ENCODE data around the gene THTPA. TPM values are rescaled to one million over a fixed set of nuclear protein-coding genes. Genes with fewer than 3 reads are reported as not detected.

Gene THTPA
- total RNA-seq, 1 experiment from 2014 or later = 4.1 TPM

DNA sequence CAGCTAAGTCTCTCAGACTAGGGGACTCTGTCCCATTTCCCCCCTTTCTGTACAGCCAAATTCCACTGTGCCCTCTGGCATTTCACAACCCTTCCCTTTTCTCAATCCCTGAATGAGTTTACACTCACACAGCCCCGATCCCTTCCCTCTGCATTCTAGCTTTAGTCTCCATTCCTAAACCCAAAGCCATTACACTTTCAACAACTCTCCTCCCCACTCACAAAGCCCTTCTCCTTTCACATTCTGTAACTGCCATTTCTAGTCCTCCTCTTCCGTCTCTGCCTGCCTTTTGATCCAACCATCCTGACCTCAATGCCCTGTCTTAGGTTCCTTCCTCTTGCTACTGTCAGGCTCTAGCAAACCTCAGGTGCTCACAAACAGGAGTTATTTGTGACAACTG, 8.1 kb upstream of the THTPA start:
- no peaks in the 10 kb centered on the region for H3K36me3 ChIP-seq (ENCODE audit: low read depth)
- no peaks in the 10 kb centered on the region for H3K4me1 ChIP-seq (replicated peaks; ENCODE audit: insufficient read depth)
- H3K9me3 ChIP-seq (ENCODE audit: insufficient read depth, low read depth) = no peaks in the 10 kb centered on the region
- no peaks in the 10 kb centered on the region for H3K9me2 ChIP-seq (ENCODE audit: insufficient read depth)
- ChIA-PET CTCF (no interaction called here), POLR2A (ENCODE audit: unreplicated experiment) (no interaction called here)
- no peaks in the 10 kb centered on the region for H3F3A ChIP-seq (ENCODE audit: insufficient read depth, low read depth)
- no peak overlapping the region for H3K4me3 ChIP-seq
- no peak for DNase-seq
- no peaks in the 10 kb centered on the region for H3K79me2 ChIP-seq (ENCODE audit: low read depth)
- no TSS peak for BruUV-seq (replicated peaks)
- no peak overlapping the region for H2AFZ ChIP-seq
- no peaks in the 10 kb centered on the region for H3K27me3 ChIP-seq (ENCODE audit: insufficient read depth, low read depth)
- no peak overlapping the region for H3K4me2 ChIP-seq
- H4K20me1 ChIP-seq (ENCODE audit: insufficient read depth) = no peaks in the 10 kb centered on the region
- intact Hi-C loops (cut with micrococcal nuclease; ENCODE audit: unreplicated experiment) = no loop called here
- H3K27ac ChIP-seq = no peak overlapping the region
- TF ChIP-seq CTCF (conservative IDR thresholded peaks at IDR 0.05) (no peak), EZH2 (IDR thresholded peaks at IDR 0.05; ENCODE audit: low read depth) (no peak)

- no peak overlapping the region for H2AFZ ChIP-seq
- intact Hi-C loops (cut with micrococcal nuclease; ENCODE audit: unreplicated experiment) = no loop called here
- H3K27me3 ChIP-seq (ENCODE audit: insufficient read depth, low read depth) = no peaks in the 10 kb centered on the region
- no TSS peak for BruUV-seq (replicated peaks)
- H4K20me1 ChIP-seq (ENCODE audit: insufficient read depth) = no peaks in the 10 kb centered on the region
- DNase-seq = no peak
- H3K79me2 ChIP-seq (ENCODE audit: low read depth) = no peaks in the 10 kb centered on the region
- no peaks in the 10 kb centered on the region for H3K9me2 ChIP-seq (ENCODE audit: insufficient read depth)
- H3K36me3 ChIP-seq (ENCODE audit: low read depth) = no peaks in the 10 kb centered on the region
- H3K4me3 ChIP-seq = no peak overlapping the region
- POLR2A ChIA-PET (ENCODE audit: unreplicated experiment) = no interaction called here
- H3K27ac ChIP-seq = no peak overlapping the region
- CTCF ChIA-PET = interaction anchor here (0.6 kb wide), 1 partner anchor 612 kb away, joined by 3 read pairs; the partner anchor contains the start of gene IRF9
- H3K4me1 ChIP-seq (replicated peaks; ENCODE audit: insufficient read depth) = no peaks in the 10 kb centered on the region
- TF ChIP-seq EZH2 (IDR thresholded peaks at IDR 0.05; ENCODE audit: low read depth) (no peak), CTCF (conservative IDR thresholded peaks at IDR 0.05) (no peak)
- no peaks in the 10 kb centered on the region for H3F3A ChIP-seq (ENCODE audit: insufficient read depth, low read depth)
- no peak overlapping the region for H3K4me2 ChIP-seq
- H3K9me3 ChIP-seq (ENCODE audit: insufficient read depth, low read depth) = no peaks in the 10 kb centered on the region
Observed at GRCh38 chr14:23548351-23549318, 7.4 kb upstream of the THTPA start.

DNA sequence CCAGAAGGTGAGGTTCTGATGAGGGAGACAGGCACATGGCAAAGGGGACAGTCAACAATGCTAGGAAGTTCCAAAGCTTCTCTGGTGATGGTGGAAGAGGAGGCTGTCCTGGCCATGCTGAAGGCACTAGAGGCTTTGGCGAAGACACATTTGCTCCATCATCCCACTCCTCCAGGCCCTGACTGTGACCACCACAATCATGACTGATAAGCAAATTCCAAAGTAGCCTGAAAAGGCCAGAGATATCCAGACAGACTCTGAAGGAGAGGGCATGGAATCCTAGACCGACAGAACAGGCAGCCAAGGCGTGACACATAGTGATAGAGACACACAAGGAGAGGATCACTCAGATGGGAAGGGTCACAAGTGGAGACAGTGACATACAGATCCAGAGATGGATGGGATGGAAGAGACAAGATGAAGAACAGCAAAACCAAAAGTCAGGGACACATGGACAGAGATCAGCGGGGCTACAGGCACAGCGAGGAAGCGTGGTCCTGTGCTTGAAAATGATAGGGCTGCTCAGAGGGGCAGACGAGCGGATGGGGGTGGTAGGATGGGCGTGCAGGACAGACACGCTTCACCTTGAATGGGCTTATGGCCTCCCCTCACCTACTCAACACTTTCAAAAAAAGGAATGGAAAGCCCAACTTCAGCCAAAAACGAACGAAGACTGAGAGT, 5.8 kb upstream of the THTPA start:
- no peaks in the 10 kb centered on the region for H3F3A ChIP-seq (ENCODE audit: insufficient read depth, low read depth)
- peak overlapping the region; percentile 82 for H3K4me2 ChIP-seq
- ChIA-PET CTCF (interaction anchor here (0.6 kb wide), 1 partner anchor 601 kb away, joined by 3 read pairs; no protein-coding TSS in a partner anchor), POLR2A (ENCODE audit: unreplicated experiment) (interaction anchor here (0.7 kb wide), 1 partner anchor 25 kb away, joined by 7 read pairs; no protein-coding TSS in a partner anchor)
- H3K4me3 ChIP-seq = peak overlapping the region; percentile 71
- no peak for DNase-seq
- no peaks in the 10 kb centered on the region for H4K20me1 ChIP-seq (ENCODE audit: insufficient read depth)
- H3K27ac ChIP-seq = no peak overlapping the region
- H3K27me3 ChIP-seq (ENCODE audit: insufficient read depth, low read depth) = no peaks in the 10 kb centered on the region
- no peaks in the 10 kb centered on the region for H3K9me3 ChIP-seq (ENCODE audit: insufficient read depth, low read depth)
- no TSS peak for BruUV-seq (replicated peaks)
- TF ChIP-seq CTCF (conservative IDR thresholded peaks at IDR 0.05) (no peak), EZH2 (IDR thresholded peaks at IDR 0.05; ENCODE audit: low read depth) (no peak)
- H3K79me2 ChIP-seq (ENCODE audit: low read depth) = no peaks in the 10 kb centered on the region
- no peaks in the 10 kb centered on the region for H3K36me3 ChIP-seq (ENCODE audit: low read depth)
- H3K4me1 ChIP-seq (replicated peaks; ENCODE audit: insufficient read depth) = no peaks in the 10 kb centered on the region
- H2AFZ ChIP-seq = no peak overlapping the region
- no peaks in the 10 kb centered on the region for H3K9me2 ChIP-seq (ENCODE audit: insufficient read depth)
- intact Hi-C loops (cut with micrococcal nuclease; ENCODE audit: unreplicated experiment) = no loop called here
